ENCODE data around the gene MKI67.

- TF ChIP-seq, protein P1, sequence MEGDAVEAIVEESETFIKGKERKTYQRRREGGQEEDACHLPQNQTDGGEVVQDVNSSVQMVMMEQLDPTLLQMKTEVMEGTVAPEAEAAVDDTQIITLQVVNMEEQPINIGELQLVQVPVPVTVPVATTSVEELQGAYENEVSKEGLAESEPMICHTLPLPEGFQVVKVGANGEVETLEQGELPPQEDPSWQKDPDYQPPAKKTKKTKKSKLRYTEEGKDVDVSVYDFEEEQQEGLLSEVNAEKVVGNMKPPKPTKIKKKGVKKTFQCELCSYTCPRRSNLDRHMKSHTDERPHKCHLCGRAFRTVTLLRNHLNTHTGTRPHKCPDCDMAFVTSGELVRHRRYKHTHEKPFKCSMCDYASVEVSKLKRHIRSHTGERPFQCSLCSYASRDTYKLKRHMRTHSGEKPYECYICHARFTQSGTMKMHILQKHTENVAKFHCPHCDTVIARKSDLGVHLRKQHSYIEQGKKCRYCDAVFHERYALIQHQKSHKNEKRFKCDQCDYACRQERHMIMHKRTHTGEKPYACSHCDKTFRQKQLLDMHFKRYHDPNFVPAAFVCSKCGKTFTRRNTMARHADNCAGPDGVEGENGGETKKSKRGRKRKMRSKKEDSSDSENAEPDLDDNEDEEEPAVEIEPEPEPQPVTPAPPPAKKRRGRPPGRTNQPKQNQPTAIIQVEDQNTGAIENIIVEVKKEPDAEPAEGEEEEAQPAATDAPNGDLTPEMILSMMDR (IDR thresholded peaks at IDR 0.05; ENCODE audit: low read depth, low read length), result no peak
- no peak for TF ChIP-seq POLR2A (IDR thresholded peaks at IDR 0.05; ENCODE audit: extremely low read depth, insufficient read length)
Measured at GRCh38 chr10:128172756-128173155, 46.5 kb upstream of the MKI67 start.
